Type B pancreatic cell (in vitro differentiated cells): ENCODE data around the gene LYPLAL1. TPM values are rescaled to one million over a fixed set of nuclear protein-coding genes. Genes with fewer than 3 reads are reported as not detected.

Experiments used
- DNase-seq: peaks from one replicate; pipeline ENCODE4 v3.0.0; 2021; ENCODE audit warnings: mixed read lengths; ENCODE audit not compliant: unreplicated experiment; ENCODE audit errors: extremely low spot score
- H3K27ac Mint-ChIP-seq: 2 replicates; pipeline ENCODE4 v1.8.0; 2021; ENCODE audit warnings: mild to moderate bottlenecking, mixed read lengths
- H3K27me3 Mint-ChIP-seq: 2 replicates; pipeline ENCODE4 v1.8.0; 2021; ENCODE audit warnings: mixed read lengths
- H3K36me3 Mint-ChIP-seq: 2 replicates; pipeline ENCODE4 v1.8.0; 2021; ENCODE audit warnings: mixed read lengths
- H3K4me1 Mint-ChIP-seq: one replicate; pipeline ENCODE4 v1.8.0; 2021; ENCODE audit warnings: mixed read lengths; ENCODE audit not compliant: unreplicated experiment
- H3K4me3 Mint-ChIP-seq: 2 replicates; pipeline ENCODE4 v1.8.0; 2021; ENCODE audit warnings: mild to moderate bottlenecking, mixed read lengths
- H3K9me3 Mint-ChIP-seq: 2 replicates; pipeline ENCODE4 v1.8.0; 2021; ENCODE audit warnings: mixed read lengths
- total RNA-seq: library from RNA; stranded (reverse); gene quantifications from 2 replicates; pipeline ENCODE4 v1.2.1, GENCODE V29; 2021; ENCODE audit warnings: low replicate concordance
- TF ChIP-seq, protein P1 (sequence below): fragments of 200-600 bp; sonication (generic); conservative IDR thresholded peaks from 2 replicates; pipeline ENCODE4 v1.5.0; 2021; ENCODE audit warnings: antibody characterized with exemption, mild to moderate bottlenecking

Gene LYPLAL1
- total RNA-seq, 1 donor from 2014 or later: 29.7 TPM

DNA sequence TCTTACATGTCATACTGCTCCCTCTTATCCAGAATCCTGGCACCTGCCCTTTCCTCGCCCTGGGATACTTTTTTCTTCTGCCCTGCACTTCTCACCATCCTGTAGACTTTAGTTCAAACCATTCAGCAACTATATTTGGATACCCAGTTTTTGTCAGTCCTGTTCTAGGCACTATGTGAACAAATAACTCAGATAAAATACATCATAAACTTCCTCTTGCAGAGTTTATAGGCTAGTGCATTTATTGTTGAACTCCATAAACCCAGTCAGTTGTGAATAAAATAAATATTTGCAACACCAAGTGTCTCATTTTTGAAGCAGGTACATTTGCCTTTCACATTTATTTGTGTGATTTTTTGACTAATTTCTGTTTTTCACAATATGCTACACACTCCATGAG is 4.3 kb downstream of the LYPLAL1 start:
- H3K4me1 Mint-ChIP-seq: peaks cover 30% of the 10 kb centered on the region
- no peak for DNase-seq
- H3K9me3 Mint-ChIP-seq: no peaks in the 10 kb centered on the region
- TF ChIP-seq, protein P1, sequence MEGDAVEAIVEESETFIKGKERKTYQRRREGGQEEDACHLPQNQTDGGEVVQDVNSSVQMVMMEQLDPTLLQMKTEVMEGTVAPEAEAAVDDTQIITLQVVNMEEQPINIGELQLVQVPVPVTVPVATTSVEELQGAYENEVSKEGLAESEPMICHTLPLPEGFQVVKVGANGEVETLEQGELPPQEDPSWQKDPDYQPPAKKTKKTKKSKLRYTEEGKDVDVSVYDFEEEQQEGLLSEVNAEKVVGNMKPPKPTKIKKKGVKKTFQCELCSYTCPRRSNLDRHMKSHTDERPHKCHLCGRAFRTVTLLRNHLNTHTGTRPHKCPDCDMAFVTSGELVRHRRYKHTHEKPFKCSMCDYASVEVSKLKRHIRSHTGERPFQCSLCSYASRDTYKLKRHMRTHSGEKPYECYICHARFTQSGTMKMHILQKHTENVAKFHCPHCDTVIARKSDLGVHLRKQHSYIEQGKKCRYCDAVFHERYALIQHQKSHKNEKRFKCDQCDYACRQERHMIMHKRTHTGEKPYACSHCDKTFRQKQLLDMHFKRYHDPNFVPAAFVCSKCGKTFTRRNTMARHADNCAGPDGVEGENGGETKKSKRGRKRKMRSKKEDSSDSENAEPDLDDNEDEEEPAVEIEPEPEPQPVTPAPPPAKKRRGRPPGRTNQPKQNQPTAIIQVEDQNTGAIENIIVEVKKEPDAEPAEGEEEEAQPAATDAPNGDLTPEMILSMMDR: no peak
- H3K27ac Mint-ChIP-seq: no peak overlapping the region
- no peak overlapping the region for H3K4me3 Mint-ChIP-seq
- H3K27me3 Mint-ChIP-seq: no peaks in the 10 kb centered on the region
- H3K36me3 Mint-ChIP-seq: peaks cover 29% of the 10 kb centered on the region

DNA sequence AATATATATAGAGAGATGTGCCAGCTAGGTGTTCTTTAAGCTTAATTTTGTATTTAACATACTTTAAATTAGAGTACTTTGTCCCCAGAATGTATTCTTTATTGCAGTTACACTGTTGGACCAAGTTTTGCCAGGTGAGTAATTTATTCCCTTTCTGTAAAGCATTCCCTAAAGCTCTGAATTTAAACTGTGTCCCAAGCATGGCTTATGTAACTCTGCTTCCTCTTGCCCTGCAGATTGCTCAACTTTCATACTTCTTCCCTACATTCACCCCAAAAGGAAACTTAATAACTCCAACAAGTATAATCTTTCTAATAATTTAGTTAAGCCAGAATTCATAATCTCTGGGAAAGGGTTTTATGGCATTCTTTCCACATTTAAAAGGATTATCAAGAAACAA is 5.6 kb downstream of the LYPLAL1 start:
- Mint-ChIP-seq H3K27me3 (no peaks in the 10 kb centered on the region), H3K9me3 (no peaks in the 10 kb centered on the region), H3K4me1 (peaks cover 28% of the 10 kb centered on the region), H3K36me3 (peaks cover 38% of the 10 kb centered on the region), H3K4me3 (no peak overlapping the region), H3K27ac (no peak overlapping the region)
- no peak for DNase-seq
- TF ChIP-seq, protein P1: no peak

DNA sequence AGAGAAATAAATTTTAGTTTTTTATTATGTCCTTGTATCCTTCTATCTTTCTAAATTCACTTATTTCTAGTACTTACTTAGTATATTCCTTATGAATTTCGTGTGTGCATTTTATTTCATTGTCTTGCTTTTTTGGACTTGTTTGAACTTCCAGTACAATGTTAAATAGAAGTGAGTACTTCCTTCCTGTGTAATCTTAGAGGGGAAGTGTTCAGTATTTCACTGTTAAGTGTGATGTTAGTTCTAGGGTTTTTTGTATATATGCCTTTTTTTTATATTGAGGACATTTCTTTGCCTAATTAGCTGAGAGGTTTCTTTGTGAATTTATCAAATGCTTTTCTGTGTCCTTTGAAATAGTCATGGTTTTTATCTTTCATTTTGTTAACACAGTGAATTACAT is 10.7 kb downstream of the LYPLAL1 start:
- no peak for DNase-seq
- no peak overlapping the region for H3K27ac Mint-ChIP-seq
- peaks cover 55% of the 10 kb centered on the region for H3K36me3 Mint-ChIP-seq
- no peaks in the 10 kb centered on the region for H3K27me3 Mint-ChIP-seq
- no peak overlapping the region for H3K4me3 Mint-ChIP-seq
- H3K9me3 Mint-ChIP-seq: peaks cover 5% of the 10 kb centered on the region
- TF ChIP-seq, protein P1: no peak
- H3K4me1 Mint-ChIP-seq: peaks cover 15% of the 10 kb centered on the region

DNA sequence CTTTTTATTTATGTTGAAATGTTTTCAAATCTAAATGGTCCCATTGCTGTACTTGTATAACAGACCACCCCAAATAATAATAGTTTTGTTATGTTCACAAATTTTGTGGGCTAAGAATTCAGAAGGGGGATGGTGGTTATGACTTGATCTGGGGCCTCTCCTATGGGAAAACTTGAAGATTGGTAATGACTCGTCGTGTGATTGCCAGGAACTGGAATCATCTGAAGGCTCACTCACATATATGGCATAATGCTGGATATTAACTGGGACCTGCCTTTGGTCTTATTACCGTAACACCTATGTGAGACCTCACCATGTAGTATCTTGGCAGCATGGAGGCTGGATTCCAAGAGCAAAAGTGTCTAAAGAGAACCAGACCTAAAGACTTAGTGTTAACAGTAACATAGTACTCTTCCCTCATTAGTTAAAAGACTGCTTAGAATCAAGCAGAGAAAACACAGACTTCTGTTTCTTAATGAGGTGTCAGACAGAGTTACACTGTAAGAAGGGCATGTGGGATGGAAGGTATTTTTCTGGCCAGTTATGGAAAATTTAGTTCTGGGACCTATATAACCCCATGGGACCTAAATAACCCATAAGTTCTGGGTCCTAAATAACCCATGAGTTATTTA is 11.9 kb downstream of the LYPLAL1 start:
- DNase-seq: no peak
- Mint-ChIP-seq H3K27me3 (no peaks in the 10 kb centered on the region), H3K4me1 (peaks cover 20% of the 10 kb centered on the region), H3K4me3 (no peak overlapping the region), H3K9me3 (peaks cover 5% of the 10 kb centered on the region), H3K36me3 (peaks cover 50% of the 10 kb centered on the region), H3K27ac (no peak overlapping the region)
- TF ChIP-seq, protein P1: no peak

DNA sequence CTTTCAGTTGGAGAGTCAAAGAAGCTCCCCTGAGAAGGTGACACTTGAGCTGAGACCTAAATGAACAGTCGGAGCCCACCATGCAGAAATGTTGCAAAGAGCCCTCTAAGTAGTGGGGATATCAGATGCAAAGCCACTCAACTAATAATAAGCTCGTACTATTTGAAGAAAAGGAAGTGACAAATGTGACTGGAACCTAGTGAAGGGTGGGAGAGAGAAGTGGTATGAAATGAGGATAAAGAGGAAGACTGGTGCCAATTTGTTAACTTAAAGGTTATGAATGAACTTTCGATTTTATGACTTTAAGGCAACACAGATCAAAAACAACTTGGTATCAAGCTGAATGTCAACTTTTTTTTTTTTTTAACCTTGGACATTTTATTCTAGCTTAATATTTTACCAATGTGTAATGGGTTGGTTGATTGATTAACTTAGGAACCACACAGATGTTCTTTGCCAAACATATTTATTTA is 14.7 kb downstream of the LYPLAL1 start:
- H3K27ac Mint-ChIP-seq: no peak overlapping the region
- H3K27me3 Mint-ChIP-seq: no peaks in the 10 kb centered on the region
- peaks cover 20% of the 10 kb centered on the region for H3K4me1 Mint-ChIP-seq
- TF ChIP-seq, protein P1: no peak
- no peak for DNase-seq
- peaks cover 5% of the 10 kb centered on the region for H3K9me3 Mint-ChIP-seq
- H3K36me3 Mint-ChIP-seq: peaks cover 44% of the 10 kb centered on the region
- H3K4me3 Mint-ChIP-seq: no peak overlapping the region
